Ectodermal cell (in vitro differentiated cells): ENCODE measurements around the gene SNRPB2.

Experiments
- H3K27ac ChIP-seq: 2 replicates; pipeline ENCODE4 v1.7.0; 2013; ENCODE audit warnings: mild to moderate bottlenecking, low read depth, low read length; ENCODE audit not compliant: insufficient read depth, poor library complexity, severe bottlenecking
- H3K27me3 ChIP-seq: 2 replicates; pipeline ENCODE4 v1.7.0; 2013; ENCODE audit warnings: mild to moderate bottlenecking, low read length; ENCODE audit not compliant: insufficient read depth, control insufficient read depth, poor library complexity, severe bottlenecking
- H3K36me3 ChIP-seq: one replicate; pipeline ENCODE4 v1.7.0; 2013; ENCODE audit warnings: low read length; ENCODE audit not compliant: control insufficient read depth, insufficient read depth
- H3K4me1 ChIP-seq: one replicate; pipeline ENCODE4 v1.7.0; 2013; ENCODE audit warnings: low read length; ENCODE audit not compliant: control insufficient read depth, insufficient read depth
- H3K4me3 ChIP-seq: 2 replicates; pipeline ENCODE4 v1.7.0; 2013; ENCODE audit warnings: low read depth, low read length, control low read depth; ENCODE audit not compliant: insufficient read depth
- H3K9me3 ChIP-seq: 2 replicates; pipeline ENCODE4 v1.7.0; 2013; ENCODE audit warnings: mild to moderate bottlenecking, low read length, moderate library complexity; ENCODE audit not compliant: control insufficient read depth
- WGBS, 2 experiments: methylation state at CpG; one replicate each; pipeline ENCODE4 v1.1.7; 2013; ENCODE audit warnings: missing lambda C conversion rate in 2 of 2; 5-methylcytosine and 5-hydroxymethylcytosine counted together

SNRPB2 gene

DNA sequence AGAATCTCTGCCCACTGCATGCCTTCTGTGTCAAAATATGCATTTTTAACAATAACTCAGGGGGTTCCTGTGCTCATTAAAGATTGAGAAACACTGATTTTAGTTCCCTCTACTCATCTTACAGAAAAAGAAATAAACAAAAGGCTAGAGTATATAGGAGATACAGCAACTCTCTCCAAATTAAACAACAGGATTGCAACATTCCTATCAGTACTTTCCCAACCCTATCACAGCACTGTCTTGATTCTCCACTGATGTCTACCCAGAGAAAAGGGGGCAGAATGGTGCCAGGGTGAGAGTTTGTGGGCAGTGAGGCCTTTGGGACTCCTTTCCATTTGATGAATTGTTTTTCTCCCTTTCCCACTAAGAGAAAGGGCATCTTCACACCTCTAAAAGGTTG, 23.1 kb downstream of the SNRPB2 start:
- H3K4me1 ChIP-seq = no peaks in the 10 kb centered on the region
- H3K27me3 ChIP-seq = no peaks in the 10 kb centered on the region
- no peak overlapping the region for H3K4me3 ChIP-seq
- H3K36me3 ChIP-seq = no peaks in the 10 kb centered on the region
- no peak overlapping the region for H3K27ac ChIP-seq
- H3K9me3 ChIP-seq = peaks cover 3% of the 10 kb centered on the region

DNA sequence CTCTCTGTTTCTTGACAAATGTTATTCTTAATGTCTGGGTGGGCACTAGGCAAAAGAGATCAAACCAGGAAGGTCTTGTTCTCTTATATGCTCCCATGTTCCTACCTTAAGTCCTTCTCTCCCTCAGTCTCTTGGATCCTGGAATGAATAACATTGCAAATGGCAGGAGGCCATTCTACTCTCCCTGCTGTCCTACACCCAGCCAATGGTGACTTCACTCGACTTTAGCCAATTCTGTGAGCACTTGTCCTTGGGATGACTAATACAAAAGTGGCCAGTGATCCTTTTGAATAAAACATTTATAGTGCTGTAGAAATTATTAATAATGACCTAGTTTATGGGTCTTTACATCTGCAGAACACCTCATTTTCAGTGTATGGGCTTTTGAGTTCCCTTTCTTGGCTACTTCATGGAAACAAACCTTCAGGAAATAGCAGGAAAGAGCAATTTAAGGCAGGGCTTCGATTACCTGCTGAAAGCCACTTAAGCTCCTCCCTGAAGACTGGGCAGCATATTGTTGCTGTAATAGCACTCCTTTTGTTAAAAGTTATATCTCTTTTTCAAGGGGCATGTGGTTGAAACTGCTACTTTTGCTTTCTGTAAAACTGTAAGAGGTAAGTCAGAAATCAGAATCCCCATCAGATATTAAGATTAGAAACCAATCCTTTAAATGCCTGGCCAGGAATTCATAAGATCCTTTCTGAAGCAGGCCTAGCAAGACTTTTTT, 28.8 kb downstream of the SNRPB2 start:
- Histone ChIP-seq H3K4me3 (no peak overlapping the region), H3K4me1 (no peaks in the 10 kb centered on the region), H3K9me3 (peaks cover 3% of the 10 kb centered on the region), H3K27me3 (no peaks in the 10 kb centered on the region), H3K36me3 (no peaks in the 10 kb centered on the region), H3K27ac (no peak overlapping the region)
- 89 to 90% methylated on average over 2 of the region's 2 CpGs for WGBS, 2 experiments

DNA sequence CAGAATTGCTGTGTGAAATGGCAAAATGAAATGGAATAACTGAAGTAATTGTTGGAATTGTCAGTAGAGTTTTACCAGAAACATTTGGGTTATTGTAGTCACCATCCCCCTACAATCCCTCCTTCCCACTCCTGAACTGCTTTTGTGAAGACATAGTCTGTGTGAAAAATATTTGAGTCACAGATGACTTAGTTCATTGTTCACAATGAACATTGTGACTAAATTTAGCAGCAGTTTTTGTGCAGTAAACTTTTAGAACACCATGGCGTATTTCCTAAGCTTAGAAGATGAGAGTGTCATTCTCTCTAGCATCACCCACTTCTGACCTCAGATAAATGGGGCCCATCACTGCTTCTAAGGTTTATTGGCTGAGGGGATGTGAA, 29.3 kb downstream of the SNRPB2 start:
- no peaks in the 10 kb centered on the region for H3K27me3 ChIP-seq
- no peaks in the 10 kb centered on the region for H3K4me1 ChIP-seq
- WGBS, 2 experiments = 92 to 95% methylated on average over 1 of the region's 1 CpG
- H3K36me3 ChIP-seq = no peaks in the 10 kb centered on the region
- H3K9me3 ChIP-seq = peaks cover 3% of the 10 kb centered on the region
- H3K4me3 ChIP-seq = no peak overlapping the region
- H3K27ac ChIP-seq = no peak overlapping the region

DNA sequence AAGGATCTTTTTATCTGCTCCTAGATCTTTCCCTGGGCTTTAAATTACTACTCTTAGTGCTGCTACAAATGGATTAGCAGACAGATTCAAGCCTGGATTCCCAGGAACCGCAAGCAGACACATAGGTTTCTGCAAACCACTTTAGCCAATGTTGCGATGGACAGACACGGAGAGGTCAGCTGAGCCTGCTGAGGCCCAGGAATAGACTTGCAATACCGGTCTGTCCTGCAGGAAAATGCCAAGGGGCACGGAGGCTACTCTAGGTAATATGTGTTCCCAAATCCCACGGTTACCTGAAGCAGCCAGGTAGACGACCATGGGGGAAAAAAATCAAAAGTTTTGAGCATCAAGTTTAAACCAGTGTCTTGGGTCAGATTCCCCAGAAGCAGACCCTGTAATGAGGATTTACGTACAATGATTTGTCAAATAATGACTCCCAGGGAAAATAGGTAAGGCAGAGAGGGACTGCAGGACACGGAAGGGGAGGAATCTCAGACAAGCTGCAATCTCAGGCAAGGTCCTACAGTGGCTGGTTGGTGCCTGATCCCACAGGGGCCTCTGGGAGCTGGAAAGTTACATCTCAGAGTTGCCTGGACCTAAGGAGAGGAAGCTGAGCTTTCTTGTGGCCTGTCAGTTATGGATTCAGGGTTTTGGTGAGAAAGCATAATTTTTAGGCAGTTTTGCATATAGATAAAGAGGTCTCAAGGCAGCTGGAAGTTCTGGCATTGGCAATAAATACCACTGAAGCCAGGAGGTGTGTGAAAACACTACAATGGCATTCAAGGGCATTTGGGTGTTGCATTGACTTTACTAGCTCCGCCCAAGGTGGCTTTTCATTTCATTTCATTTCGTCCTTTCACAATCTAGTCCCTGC, 30.8 kb downstream of the SNRPB2 start:
- H3K36me3 ChIP-seq = no peaks in the 10 kb centered on the region
- H3K9me3 ChIP-seq = peaks cover 3% of the 10 kb centered on the region
- no peak overlapping the region for H3K27ac ChIP-seq
- no peaks in the 10 kb centered on the region for H3K4me1 ChIP-seq
- no peak overlapping the region for H3K4me3 ChIP-seq
- 75 to 77% methylated on average over 11 of the region's 11 CpGs for whole genome bisulfite sequencing, 2 experiments
- no peaks in the 10 kb centered on the region for H3K27me3 ChIP-seq

DNA sequence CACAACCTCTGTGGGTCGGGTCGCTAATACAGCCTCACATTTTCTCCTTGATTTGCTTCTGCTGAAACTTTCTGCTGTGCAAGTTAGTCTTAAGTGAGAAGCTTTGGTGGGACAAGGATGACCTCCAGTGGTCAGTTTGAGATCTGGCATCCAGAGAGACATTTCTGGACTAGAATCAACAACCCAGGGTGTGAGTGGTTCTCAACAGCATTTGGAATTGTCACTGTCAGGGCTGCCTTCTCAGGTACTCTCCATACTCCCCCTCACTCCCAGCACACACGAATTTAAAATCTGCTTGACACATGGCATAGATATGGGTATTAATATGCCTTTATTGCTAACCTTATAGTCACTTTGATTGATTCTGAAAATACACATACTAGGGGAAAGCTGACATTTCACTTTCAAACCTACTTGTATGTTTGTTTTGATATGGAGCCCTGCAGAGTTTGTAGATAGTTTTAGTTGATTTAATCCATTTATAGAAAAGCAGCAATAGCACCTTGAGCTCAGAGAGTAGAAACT, 31.5 kb downstream of the SNRPB2 start:
- Histone ChIP-seq H3K4me3 (no peak overlapping the region), H3K27me3 (no peaks in the 10 kb centered on the region), H3K27ac (no peak overlapping the region), H3K4me1 (no peaks in the 10 kb centered on the region), H3K36me3 (no peaks in the 10 kb centered on the region), H3K9me3 (peaks cover 3% of the 10 kb centered on the region)
- WGBS, 2 experiments = 7 to 20% methylated on average over 2 of the region's 3 CpGs

DNA sequence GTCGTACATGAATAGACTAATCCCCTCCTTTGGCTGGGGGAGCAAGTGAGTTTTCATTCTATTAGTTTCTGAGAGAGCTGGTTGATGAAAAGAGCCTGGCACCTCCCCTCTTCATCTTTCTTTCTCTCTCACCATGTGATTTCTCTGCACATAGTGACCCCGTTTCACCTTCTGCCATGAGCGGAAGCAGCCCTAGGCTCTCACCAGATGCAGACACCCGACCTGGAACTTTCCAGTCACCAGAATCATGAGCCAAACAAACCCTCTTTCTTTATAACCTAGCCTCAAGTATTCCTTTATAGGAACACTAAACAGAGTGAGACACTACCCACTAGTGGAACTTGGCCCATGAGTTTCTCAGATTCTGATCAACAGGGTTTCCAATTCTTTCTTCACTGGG, 34.7 kb downstream of the SNRPB2 start:
- no peak overlapping the region for H3K4me3 ChIP-seq
- H3K4me1 ChIP-seq = no peaks in the 10 kb centered on the region
- 70 to 74% methylated on average over 4 of the region's 4 CpGs for WGBS, 2 experiments
- H3K27ac ChIP-seq = no peak overlapping the region
- H3K36me3 ChIP-seq = no peaks in the 10 kb centered on the region
- no peaks in the 10 kb centered on the region for H3K9me3 ChIP-seq
- H3K27me3 ChIP-seq = no peaks in the 10 kb centered on the region

DNA sequence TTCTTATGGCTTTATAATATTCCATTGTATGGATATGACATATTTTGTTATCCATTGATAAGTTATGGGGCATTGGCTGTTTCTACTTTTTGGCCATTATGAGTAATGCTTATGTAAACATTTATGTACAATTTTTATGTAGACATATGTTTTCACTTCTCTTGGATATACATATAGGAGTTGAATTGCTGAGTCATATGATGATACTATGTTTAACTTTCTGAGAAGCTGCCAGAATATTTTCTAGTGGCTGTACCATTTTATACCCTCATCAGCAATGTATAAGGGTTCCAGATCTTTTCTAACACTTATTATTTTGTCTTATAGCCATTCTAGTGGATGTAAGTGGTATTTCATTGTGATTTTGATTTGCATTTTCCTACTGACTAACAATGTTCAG, 41.4 kb downstream of the SNRPB2 start:
- no peak overlapping the region for H3K27ac ChIP-seq
- H3K9me3 ChIP-seq = no peaks in the 10 kb centered on the region
- no peaks in the 10 kb centered on the region for H3K4me1 ChIP-seq
- no peaks in the 10 kb centered on the region for H3K36me3 ChIP-seq
- no peak overlapping the region for H3K4me3 ChIP-seq
- no peaks in the 10 kb centered on the region for H3K27me3 ChIP-seq

DNA sequence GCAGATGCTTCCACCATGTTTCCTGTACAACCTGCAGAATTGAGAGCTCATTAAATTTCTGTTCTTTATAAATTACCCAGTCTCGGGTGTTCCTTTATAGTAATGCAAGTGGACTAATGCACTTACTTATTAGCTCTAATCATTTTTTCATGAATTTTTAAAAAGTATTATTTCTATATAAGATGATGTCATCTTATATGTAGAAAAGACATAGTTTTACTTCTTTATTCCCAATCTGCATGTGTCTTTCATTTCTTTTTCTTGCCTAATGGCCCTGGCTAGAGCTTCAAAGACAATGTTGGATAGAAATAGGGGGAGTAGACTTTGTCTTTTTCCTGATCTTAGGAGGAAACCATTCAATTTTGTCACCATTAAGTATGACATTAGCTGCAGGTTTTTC, 46.1 kb downstream of the SNRPB2 start:
- H3K4me1 ChIP-seq = no peaks in the 10 kb centered on the region
- WGBS, 2 experiments = no CpG with 5 or more reads among the region's 1 CpG
- no peaks in the 10 kb centered on the region for H3K9me3 ChIP-seq
- H3K4me3 ChIP-seq = no peak overlapping the region
- no peak overlapping the region for H3K27ac ChIP-seq
- no peaks in the 10 kb centered on the region for H3K36me3 ChIP-seq
- H3K27me3 ChIP-seq = no peaks in the 10 kb centered on the region

DNA sequence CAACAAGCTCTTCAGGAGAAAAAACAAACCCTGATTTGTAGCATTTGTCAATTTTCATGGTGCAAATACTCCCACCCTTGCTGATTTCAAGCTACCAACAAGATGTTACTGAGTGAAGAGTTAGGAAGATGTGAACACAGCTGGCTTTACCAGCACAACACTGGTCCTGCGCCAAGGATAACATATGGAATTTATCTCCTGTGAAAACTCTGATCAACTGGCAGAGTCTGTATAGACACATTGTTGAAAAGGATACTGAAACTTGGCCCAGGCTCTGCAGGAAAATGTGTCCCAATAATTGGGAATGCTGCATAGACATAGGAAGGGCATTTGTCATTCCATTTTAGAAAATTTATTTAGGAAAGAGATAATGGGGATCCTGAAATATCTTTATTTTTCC, 47.3 kb downstream of the SNRPB2 start:
- 92 to 96% methylated on average over 1 of the region's 1 CpG for WGBS, 2 experiments
- Histone ChIP-seq H3K9me3 (no peaks in the 10 kb centered on the region), H3K4me3 (no peak overlapping the region), H3K27ac (no peak overlapping the region), H3K36me3 (no peaks in the 10 kb centered on the region), H3K4me1 (no peaks in the 10 kb centered on the region), H3K27me3 (no peaks in the 10 kb centered on the region)

DNA sequence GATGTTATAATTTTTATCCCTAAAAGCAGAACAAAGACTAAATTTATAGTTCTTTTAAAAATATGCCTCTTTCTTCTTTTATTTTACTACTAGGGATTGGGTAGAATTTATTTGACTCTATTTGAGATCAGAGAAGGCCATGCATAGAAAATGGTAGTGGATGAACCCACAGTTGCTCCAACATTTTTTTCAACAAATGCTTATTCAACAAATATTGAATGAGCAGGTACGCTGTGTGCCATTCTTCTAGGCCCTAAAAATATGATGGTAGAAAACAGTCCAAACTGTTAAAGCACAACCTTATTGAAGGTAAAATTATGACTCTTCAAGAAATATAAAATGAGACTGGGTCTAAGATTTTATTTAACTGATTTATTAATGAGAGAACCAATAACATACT, 48.3 kb downstream of the SNRPB2 start:
- no peaks in the 10 kb centered on the region for H3K27me3 ChIP-seq
- H3K4me1 ChIP-seq = no peaks in the 10 kb centered on the region
- no peaks in the 10 kb centered on the region for H3K9me3 ChIP-seq
- H3K36me3 ChIP-seq = no peaks in the 10 kb centered on the region
- no peak overlapping the region for H3K27ac ChIP-seq
- 100% methylated on average over 1 of the region's 1 CpG; no CpG with 5 or more reads in 1 of the 2 experiments for WGBS, 2 experiments
- no peak overlapping the region for H3K4me3 ChIP-seq
